ENCODE measurements around the gene KDM4D. TPM values are rescaled to one million over a fixed set of nuclear protein-coding genes. Genes with fewer than 3 reads are reported as not detected.
"Not testable (repeated sequence)": the region's sequence is repeated elsewhere in the genome, so short reads cannot be mapped to it uniquely, and the experiment has no call there.

KDM4D gene
- polyA plus RNA-seq (2013, experiment 1 of 2; ENCODE audit: insufficient read length) = 0.64 TPM
- polyA plus RNA-seq (2013, experiment 2 of 2; ENCODE audit: insufficient read length) = 0.55 TPM

DNA sequence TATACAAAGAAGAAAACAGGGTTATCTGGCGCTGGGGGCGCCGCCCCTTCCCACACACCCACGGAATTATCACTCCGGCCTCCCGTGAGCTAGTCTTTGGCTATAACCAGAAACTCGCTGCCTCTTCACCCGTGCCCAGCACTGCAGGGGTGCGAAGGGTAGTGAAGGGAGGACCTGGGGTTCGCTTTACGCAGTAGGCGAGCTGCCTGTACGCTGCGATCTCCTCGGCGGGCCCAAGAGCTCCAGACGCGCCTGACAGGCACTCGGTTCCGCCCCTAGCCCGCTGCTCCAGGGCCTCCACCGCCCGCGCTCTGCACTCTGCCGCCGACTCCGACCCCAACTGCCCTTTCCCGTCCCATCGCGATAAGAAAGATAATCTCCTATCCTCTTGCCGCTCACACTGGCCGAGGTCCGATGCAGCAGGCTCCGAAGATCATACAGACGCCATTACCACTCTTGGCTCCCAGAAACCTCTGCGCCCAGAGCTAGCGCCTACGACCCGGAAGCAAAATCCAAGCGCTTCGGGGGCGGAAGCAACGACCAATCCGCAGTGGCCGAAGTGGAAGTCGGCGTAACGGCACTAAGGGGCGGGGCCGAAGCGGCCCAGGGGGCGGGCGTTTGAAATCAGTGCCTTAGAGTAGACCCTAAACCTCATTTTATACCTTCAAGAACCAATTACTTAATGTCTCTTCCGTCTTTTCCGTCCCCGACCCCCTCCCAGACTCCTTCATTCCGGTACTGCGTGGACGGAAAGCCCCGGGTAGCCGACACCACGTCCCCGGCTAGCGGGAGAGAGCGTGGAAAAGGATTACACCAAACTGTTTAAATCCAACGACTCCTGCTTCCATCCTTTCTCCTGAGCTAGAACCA lies at the start of gene KDM4D, which contains the start of gene CWC15:
TSS of gene KDM4D (plus strand) at position 611 of the 870 bp plus-strand sequence. CDS start 23,664 bp downstream, outside the sequence.
TSS of gene CWC15 (minus strand) at position 458 of the 870 bp plus-strand sequence. CDS start 1,371 bp downstream, outside the sequence.
- DNase-seq = peak; percentile 95

GRCh38 chr11:94924171-94924572 lies 49.3 kb upstream of the KDM4D start:
- no peak for DNase-seq

DNA sequence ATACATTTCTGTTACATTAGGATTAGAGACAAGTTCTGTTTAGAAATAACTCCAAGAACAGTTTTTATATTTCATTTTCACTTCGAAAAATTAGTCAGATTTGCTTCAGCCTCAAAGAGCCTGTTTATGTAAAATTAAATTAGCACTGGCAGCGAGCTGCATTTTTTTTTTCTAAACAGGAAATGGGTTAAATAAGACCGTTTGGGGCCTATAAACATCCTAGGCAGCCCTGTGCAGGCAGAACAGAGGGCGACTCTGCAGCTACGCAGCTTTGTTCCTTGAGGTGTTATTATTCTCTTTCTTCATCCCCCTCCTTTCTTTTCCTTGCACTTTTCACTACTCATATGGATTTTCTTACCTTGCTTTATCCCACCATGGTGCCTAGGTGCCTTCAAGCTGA lies 48.9 kb upstream of the KDM4D start:
- no peak for DNase-seq

DNA sequence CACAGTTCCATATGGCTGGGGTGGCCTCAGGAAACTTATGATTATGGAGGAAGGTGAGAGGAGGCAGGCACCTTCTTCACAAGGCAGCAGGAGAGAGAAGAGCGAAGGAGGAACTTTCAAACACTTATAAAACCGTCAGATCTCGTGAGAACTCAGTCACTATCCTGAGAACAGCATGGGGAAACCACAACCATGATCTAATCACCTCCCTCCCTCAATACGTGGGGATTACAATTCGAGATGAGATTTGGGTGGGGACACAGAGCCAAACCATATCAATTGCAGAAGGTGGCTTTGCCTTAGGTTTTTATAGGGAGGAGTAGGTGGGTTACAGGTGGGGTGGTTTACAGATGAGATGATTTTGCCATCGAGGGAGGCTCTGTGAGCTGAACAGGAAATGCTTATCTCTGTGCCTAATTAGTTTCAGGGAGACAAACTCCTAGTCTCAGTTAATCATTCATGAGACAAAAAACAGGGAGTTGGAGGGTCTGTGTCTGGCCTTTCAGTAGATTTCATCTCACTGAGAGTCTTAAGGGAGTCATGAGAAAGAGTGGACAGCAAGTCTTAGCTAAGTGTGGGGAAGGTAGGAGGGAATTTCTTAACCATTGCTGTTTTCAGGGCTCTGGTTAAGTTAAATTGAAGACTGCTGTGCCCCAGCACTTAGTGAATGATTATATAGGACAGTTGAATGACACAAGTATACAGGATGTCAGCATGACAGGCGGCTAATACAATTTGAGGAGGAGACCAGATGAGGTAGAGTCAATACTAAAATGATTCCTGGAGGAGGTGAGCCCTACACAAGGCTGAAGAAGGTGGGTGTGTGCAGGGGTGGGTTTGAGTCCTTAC lies 47.9 kb upstream of the KDM4D start:
- DNase-seq = no peak

GRCh38 chr11:94926271-94926625 lies 47.3 kb upstream of the KDM4D start:
- DNase-seq = peak; percentile 72

- peak; percentile 96 for DNase-seq
Measured at GRCh38 chr11:94926698-94927237, 46.7 kb upstream of the KDM4D start.

- peak; percentile 52 for DNase-seq
Measured at GRCh38 chr11:94928117-94928990, 45.2 kb upstream of the KDM4D start.

DNA sequence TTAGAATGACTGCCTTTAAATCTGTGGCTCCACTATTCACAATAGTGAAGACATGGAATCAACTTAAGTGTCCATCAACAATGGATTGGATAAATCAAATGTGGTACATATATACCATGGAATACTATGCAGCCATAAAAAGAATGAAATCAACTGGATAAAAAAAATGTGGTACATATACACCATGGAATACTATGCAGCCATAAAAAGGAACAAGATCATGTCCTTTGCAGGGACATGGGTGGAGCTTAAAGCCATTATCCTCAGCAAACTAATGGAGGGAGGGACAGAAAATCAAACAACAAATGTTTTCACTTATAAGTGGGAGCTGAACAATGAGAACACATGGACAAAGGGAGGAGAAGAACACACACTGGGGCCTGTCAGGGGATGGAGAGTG lies 41.4 kb upstream of the KDM4D start:
- DNase-seq = not testable (repeated sequence)

DNA sequence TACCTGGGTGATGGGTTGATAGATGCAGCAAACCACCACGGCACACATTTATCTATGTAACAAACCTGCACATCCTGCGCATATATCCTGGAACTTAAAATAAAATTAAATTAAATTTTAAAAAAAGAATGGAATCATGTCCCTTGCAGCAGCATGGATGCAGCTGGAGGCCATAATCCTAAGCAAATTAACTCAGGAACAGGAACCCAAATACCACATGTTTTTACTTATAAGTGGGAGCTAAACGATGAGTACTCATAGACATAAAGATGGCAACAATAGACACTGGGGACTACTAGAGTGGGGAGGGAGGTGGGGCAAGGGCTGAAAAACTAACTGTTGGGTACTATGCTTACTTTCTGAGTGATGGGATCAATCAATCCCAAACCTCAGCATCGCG lies 41.0 kb upstream of the KDM4D start:
- DNase-seq = peak; percentile 55

DNA sequence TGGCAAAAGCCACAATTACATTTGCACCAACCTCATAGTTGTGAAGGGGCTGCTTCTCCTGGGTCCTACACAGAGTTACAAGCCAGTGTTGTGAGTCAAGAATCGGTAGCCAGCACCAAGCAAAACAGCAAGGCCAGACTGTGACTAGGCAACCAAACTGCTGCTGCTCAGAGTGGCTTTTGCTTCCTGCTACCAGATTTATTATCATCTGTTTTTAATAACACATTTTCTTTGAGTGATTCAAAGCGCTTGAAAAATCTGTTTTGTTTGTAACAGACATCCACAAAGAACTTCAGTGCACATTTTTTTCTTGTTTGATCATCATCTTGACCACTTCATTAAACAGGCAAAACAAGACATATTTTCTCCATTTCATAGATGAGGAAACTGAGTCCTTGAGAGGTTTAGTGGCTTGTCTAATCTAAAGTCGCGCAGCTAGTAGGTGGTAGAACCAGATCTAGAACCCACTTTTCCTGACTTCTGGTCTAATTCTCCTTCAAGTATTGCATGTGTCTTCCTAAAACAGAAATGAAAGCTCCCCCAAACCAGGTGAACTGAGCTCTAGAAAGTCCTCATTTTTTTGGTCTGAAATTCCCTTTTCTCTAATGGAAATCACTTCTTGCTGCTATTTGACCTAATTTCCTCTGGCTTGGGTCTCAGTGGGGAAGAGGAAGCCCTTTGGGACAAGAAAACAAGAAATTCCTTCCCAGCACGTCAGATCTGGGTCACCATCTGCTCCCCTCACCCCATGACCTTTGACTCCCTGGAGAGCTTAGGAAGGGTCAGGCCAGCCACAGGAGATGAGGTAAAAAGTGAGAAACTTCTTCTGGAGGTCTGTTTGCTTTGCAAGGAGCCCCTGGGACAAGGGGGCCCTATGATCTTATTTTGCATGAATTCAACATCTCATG lies 40.0 kb upstream of the KDM4D start:
- DNase-seq = peak; percentile 98

GRCh38 chr11:94934362-94934761 lies 39.1 kb upstream of the KDM4D start:
- peak; percentile 59 for DNase-seq

- no peak for DNase-seq
Measured at GRCh38 chr11:94934846-94935245, 38.7 kb upstream of the KDM4D start.

DNA sequence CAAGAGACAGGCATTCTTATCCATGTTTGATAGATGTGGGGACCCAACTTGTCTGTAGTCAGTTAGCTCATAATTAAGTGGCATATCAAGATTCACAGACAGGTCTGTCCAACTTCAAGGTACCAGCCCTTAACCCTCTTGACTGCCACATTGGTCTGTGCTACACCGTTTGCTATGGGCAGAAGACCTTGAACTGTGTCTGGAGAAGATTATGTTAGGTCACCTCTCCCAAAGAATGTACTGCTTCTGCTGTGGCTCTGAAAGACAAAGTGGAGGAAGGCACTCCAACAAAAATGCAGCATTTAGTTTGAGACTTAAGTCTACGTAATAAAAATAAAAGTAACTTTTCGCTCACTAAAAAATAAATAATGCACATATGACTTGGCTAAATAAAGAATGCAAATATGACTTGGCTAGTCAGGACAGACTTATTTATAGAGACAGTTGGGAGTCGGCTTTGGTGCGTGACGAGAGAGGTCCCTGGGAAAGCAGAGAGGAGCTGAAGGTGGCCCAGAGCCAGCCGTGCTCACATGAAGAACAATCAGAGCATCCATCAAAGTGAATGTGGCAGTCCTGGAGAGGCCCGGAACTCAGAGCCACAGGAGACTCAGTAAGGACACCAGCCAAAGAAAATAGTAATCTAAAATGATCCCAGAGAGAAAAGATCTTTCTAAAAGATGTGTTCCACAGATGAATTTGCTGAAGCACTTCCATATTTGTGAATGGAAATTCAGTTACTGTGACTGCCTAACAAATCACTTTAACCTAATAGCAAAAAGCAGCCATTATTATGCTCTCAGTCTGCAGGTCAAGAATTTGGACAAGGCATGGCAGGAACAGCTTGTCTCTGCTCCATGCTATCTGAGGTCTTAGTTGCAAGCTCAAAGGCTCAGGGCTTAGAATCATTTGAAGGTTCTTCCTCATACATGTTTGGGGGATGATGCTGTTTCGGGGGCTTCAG lies 35.1 kb upstream of the KDM4D start:
- DNase-seq = peak; percentile 98

DNA sequence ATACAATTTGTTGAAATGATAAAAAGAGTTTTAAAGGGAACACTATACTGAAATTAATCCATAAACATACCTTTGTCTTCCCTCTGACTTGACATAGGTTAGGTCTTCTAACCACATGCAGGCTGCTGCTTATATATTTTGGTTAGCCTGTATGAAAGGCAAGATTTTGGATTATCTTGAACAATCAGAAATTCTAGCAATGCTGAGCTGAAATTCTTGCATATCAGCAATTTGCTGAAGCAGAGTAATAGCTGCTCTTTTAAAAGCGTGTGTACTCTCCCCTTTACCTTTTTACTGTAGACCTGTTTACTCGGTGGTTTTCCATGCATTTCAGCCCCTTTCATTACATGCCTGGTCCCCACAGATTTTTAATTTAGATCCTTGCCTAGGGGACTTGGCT lies 34.2 kb upstream of the KDM4D start:
- DNase-seq = no peak

DNA sequence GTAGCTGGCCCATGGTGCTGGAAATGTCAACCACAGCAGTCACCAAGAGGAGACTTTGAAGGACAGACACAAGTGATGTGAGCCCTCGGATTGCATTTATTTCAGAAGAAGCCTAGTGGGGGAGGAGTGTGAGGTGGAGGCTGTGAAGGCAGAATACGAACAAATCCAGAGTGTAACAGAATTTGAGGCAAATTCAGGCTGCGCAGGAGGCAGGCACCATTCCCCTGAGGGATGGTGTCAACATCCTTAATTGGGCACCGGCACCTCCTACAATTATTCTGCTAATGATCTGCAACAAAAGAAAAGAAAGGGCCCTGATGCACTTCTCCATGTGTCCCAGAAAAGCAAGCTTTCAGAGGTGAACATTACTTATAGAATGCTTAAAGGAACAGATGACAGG lies 32.4 kb upstream of the KDM4D start:
- no peak for DNase-seq

- no peak for DNase-seq
Measured at GRCh38 chr11:94946812-94947211, 26.7 kb upstream of the KDM4D start.

GRCh38 chr11:94948070-94948617 lies 25.4 kb upstream of the KDM4D start:
- peak; percentile 86 for DNase-seq

DNA sequence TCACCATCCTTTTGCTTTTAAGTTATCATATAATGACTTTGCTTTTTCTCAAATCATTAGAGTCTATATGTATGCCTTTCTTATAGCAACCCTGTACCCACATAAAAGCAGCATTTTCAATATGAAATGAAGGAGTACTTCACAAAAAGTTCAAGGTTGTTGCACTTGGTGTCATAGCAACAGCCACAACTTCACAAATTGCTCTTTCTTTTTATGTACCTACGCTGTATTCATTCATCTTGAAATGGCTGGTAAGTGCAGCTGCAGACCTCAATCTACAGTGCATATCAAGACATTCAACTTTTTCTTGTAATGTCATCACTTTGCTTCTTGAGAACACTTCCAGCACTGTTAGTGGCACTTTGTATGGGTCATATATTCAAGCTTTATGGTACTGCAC lies 18.8 kb upstream of the KDM4D start:
- no peak for DNase-seq

DNA sequence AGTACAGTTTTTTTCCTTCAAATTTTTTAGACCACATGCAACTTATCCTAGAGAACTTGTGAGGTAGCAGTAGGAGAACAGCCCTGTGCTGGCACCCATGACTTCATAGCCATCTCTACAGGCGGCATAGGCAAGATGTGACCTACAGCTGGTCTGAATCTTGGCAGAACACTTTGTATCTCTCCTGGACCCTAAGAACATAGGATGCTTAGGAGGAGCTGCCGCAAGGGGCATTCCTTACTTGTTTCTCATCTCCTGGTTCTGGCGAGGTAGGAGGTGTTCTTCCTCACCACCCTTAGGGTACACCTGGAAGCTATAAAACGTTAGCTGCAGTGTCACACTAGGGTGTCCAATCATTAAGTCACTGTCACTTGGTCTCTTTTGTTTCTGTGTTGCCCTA lies 16.5 kb upstream of the KDM4D start:
- DNase-seq = no peak
